Endometrial microvascular endothelial cells (primary cell): ENCODE measurements around the gene CDH23. TPM values are rescaled to one million over a fixed set of nuclear protein-coding genes. Genes with fewer than 3 reads are reported as not detected.

Experiments
- in situ Hi-C: cut with HindIII; loops from 2 replicates; pipeline ENCODE4 v1.10.0; 2017; ENCODE audit warnings: low sequenced_read_pairs, low pct_unique_long_range_greater_than_20kb; ENCODE audit errors: inconsistent ontology term
- total RNA-seq: library from RNA; depleted of rRNA; stranded (reverse); fragments of >200 nt; gene quantifications from one replicate; pipeline ENCODE4 v1.2.3, GENCODE V29; 2015; ENCODE audit errors: inconsistent ontology term

The CDH23 gene
- total RNA-seq, 1 donor from 2014 or later, result 0.09 TPM

- in situ Hi-C loops, result loop anchor here (25.0 kb wide), 1 partner anchor 168 kb away; the partner anchor contains the start of gene CDH23
Measured at GRCh38 chr10:71555087-71555723, 158.5 kb downstream of the CDH23 start.

GRCh38 chr10:71555724-71556119 lies 159.0 kb downstream of the CDH23 start:
- in situ Hi-C loops, result loop anchor here (25.0 kb wide), 1 partner anchor 168 kb away; the partner anchor contains the start of gene CDH23

- in situ Hi-C loops, result loop anchor here (25.0 kb wide), 1 partner anchor 172 kb away; the partner anchor contains the start of gene CDH23
Measured at GRCh38 chr10:71558991-71559390, 162.3 kb downstream of the CDH23 start.

GRCh38 chr10:71561003-71561574 lies 164.4 kb downstream of the CDH23 start:
- in situ Hi-C loops, result loop anchor here (25.0 kb wide), 1 partner anchor 174 kb away; the partner anchor contains the start of gene CDH23

GRCh38 chr10:71562181-71562580 lies 165.5 kb downstream of the CDH23 start:
- in situ Hi-C loops, result loop anchor here (25.0 kb wide), 1 partner anchor 175 kb away; the partner anchor contains the start of gene CDH23

GRCh38 chr10:71562904-71563303 lies 166.2 kb downstream of the CDH23 start:
- in situ Hi-C loops, result loop anchor here (25.0 kb wide), 1 partner anchor 176 kb away; the partner anchor contains the start of gene CDH23

GRCh38 chr10:71564194-71564820 lies 167.6 kb downstream of the CDH23 start:
- in situ Hi-C loops, result loop anchor here (25.0 kb wide), 1 partner anchor 177 kb away; the partner anchor contains the start of gene CDH23

GRCh38 chr10:71565284-71566000 lies 168.7 kb downstream of the CDH23 start:
- in situ Hi-C loops, result loop anchor here (25.0 kb wide), 1 partner anchor 178 kb away; the partner anchor contains the start of gene CDH23

- in situ Hi-C loops, result loop anchor here (25.0 kb wide), 1 partner anchor 180 kb away; the partner anchor contains the start of gene CDH23
Measured at GRCh38 chr10:71567006-71567405, 170.3 kb downstream of the CDH23 start.

GRCh38 chr10:71568896-71569492 lies 172.3 kb downstream of the CDH23 start:
- in situ Hi-C loops, result loop anchor here (25.0 kb wide), 1 partner anchor 182 kb away; the partner anchor contains the start of gene CDH23

- in situ Hi-C loops, result loop anchor here (25.0 kb wide), 1 partner anchor 183 kb away; the partner anchor contains the start of gene CDH23
Measured at GRCh38 chr10:71569775-71570588, 173.3 kb downstream of the CDH23 start.

- in situ Hi-C loops, result loop anchor here (25.0 kb wide), 1 partner anchor 184 kb away; the partner anchor contains the start of gene CDH23
Measured at GRCh38 chr10:71571460-71572175, 174.9 kb downstream of the CDH23 start.

- in situ Hi-C loops, result loop anchor here (25.0 kb wide), 1 partner anchor 186 kb away; the partner anchor contains the start of gene CDH23
Measured at GRCh38 chr10:71572962-71573361, 176.2 kb downstream of the CDH23 start.

- in situ Hi-C loops, result loop anchor here (25.0 kb wide), 1 partner anchor 187 kb away; the partner anchor contains the start of gene CDH23
Measured at GRCh38 chr10:71573562-71574518, 177.1 kb downstream of the CDH23 start.

GRCh38 chr10:71575451-71575850 lies 178.7 kb downstream of the CDH23 start:
- in situ Hi-C loops, result no loop called here
